DND-41 (cell line): ENCODE results near the gene PFKFB3.

Experiments used
- EZH2 ChIP-seq: IDR thresholded peaks from 3 replicates; pipeline ENCODE4 v1.6.1; 2012; ENCODE audit warnings: borderline replicate concordance, low read depth, mild to moderate bottlenecking, moderate library complexity, low read length, inconsistent platforms; ENCODE audit not compliant: severe bottlenecking
- TF ChIP-seq, protein P1 (sequence below): IDR thresholded peaks from 2 replicates; pipeline ENCODE4 v1.5.1; 2012; ENCODE audit warnings: borderline replicate concordance, low read length, moderate library complexity, mild to moderate bottlenecking; ENCODE audit not compliant: poor library complexity, severe bottlenecking; ENCODE audit errors: extremely low read depth

DNA sequence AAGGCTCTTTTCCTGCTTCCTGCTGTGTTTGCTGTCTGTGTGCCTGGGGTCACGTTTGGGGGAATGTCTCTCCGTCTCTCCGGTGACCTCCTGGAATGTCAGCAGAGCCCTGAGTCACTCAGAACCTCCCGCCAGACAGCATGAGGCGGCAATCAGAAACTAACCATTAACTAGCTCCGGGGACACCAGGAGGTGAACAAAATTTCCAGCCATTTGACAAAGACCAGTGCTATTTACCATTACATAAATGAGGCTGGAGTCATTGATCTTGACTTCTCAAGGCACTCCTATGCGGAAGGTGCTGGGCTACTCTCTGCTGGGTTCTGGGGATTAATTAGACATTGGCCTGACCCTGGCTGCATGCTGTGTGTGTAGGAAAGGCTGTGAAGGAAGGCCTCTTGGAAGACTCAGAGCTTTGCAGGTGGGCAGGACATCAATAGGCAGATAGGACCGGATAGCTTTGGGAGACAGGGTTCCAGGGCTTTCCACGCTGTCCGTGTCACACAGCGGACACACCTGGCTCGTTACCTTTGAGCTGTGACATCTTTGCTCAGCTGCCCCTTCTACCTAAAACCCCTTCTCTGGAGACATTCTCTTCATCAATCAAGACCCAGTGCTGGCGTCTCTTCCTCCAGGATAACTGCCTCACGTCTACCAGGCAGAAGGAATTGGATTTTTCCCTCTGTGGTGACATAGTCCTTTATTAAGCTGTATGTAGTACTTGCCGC, 77.0 kb downstream of the PFKFB3 start:
- TF ChIP-seq, protein P1, sequence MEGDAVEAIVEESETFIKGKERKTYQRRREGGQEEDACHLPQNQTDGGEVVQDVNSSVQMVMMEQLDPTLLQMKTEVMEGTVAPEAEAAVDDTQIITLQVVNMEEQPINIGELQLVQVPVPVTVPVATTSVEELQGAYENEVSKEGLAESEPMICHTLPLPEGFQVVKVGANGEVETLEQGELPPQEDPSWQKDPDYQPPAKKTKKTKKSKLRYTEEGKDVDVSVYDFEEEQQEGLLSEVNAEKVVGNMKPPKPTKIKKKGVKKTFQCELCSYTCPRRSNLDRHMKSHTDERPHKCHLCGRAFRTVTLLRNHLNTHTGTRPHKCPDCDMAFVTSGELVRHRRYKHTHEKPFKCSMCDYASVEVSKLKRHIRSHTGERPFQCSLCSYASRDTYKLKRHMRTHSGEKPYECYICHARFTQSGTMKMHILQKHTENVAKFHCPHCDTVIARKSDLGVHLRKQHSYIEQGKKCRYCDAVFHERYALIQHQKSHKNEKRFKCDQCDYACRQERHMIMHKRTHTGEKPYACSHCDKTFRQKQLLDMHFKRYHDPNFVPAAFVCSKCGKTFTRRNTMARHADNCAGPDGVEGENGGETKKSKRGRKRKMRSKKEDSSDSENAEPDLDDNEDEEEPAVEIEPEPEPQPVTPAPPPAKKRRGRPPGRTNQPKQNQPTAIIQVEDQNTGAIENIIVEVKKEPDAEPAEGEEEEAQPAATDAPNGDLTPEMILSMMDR, result no peak
- no peak for TF ChIP-seq EZH2
